WTC11 (cell line): ENCODE measurements around the gene TATDN2. TPM values are rescaled to one million over a fixed set of nuclear protein-coding genes. Genes with fewer than 3 reads are reported as not detected.

Experiments
- ATAC-seq: fragments of 200-7000 bp; cut with Tn5 transposase; 2 replicates; pipeline ENCODE4 v1.10.0; 2021; ENCODE audit warnings: mild to moderate bottlenecking, moderate library complexity
- CTCF ChIA-PET: fragments of 300-600 bp; sonication (Branson Sonifier 250); formaldehyde crosslinking; loops from one replicate; lab custom pipeline; 2021; ENCODE audit warnings: antibody characterized with exemption; lab: Charles Lee
- POLR2A ChIA-PET: fragments of 350-600 bp; sonication (Branson Sonifier 250); formaldehyde crosslinking; loops from one replicate; lab custom pipeline; 2021; ENCODE audit warnings: antibody characterized with exemption; lab: Charles Lee
- DNase-seq: peaks from one replicate; pipeline ENCODE4 v3.0.0; 2021; ENCODE audit warnings: low spot score
- H3K27ac Mint-ChIP-seq: 2 replicates; pipeline ENCODE4 v1.8.0; 2021; ENCODE audit warnings: mixed read lengths
- H3K27me3 Mint-ChIP-seq: 2 replicates; pipeline ENCODE4 v1.8.0; 2021; ENCODE audit warnings: low read depth, mild to moderate bottlenecking, moderate library complexity, mixed read lengths
- H3K36me3 Mint-ChIP-seq: 2 replicates; pipeline ENCODE4 v1.8.0; 2021; ENCODE audit warnings: mixed read lengths
- H3K4me1 Mint-ChIP-seq: 2 replicates; pipeline ENCODE4 v1.8.0; 2022; ENCODE audit warnings: mixed read lengths
- H3K4me3 Mint-ChIP-seq: 2 replicates; pipeline ENCODE4 v1.8.0; 2021; ENCODE audit warnings: mild to moderate bottlenecking, moderate library complexity, mixed read lengths
- H3K9me3 Mint-ChIP-seq: 2 replicates; pipeline ENCODE4 v1.8.0; 2021; ENCODE audit warnings: mixed read lengths
- GTF2I ChIP-seq: fragments of 250-450 bp; sonication (Bioruptor Pico); conservative IDR thresholded peaks from 2 replicates; pipeline ENCODE4 v1.4.0; 2021; ENCODE audit warnings: mild to moderate bottlenecking
- IRF1 ChIP-seq: sonication (generic); formaldehyde crosslinking; IDR thresholded peaks from 2 replicates; pipeline ENCODE4 v1.8.0; 2023; ENCODE audit warnings: missing genetic modification reagents
- JUN ChIP-seq: sonication (generic); formaldehyde crosslinking; IDR thresholded peaks from 2 replicates; pipeline ENCODE4 v1.8.0; 2023; ENCODE audit warnings: mild to moderate bottlenecking, missing genetic modification reagents
- KAT7 ChIP-seq: sonication (generic); formaldehyde crosslinking; IDR thresholded peaks from 2 replicates; pipeline ENCODE4 v1.8.1; 2023; ENCODE audit warnings: missing genetic modification reagents, mild to moderate bottlenecking, borderline replicate concordance
- MAX ChIP-seq: sonication (generic); formaldehyde crosslinking; IDR thresholded peaks from 2 replicates; pipeline ENCODE4 v1.8.0; 2022; ENCODE audit warnings: mild to moderate bottlenecking, missing genetic modification reagents
- NR3C1 ChIP-seq: sonication (generic); formaldehyde crosslinking; conservative IDR thresholded peaks from 2 replicates; pipeline ENCODE4 v1.8.1; 2023; ENCODE audit warnings: low read depth, mild to moderate bottlenecking, missing genetic modification reagents
- RORB ChIP-seq: fragments of 250-450 bp; sonication (Bioruptor Pico); IDR thresholded peaks from 2 replicates; pipeline ENCODE4 v1.9.0; 2021; ENCODE audit warnings: mild to moderate bottlenecking
- TP53 ChIP-seq: sonication (generic); formaldehyde crosslinking; IDR thresholded peaks from 2 replicates; pipeline ENCODE4 v1.8.1; 2023; ENCODE audit warnings: mild to moderate bottlenecking, missing genetic modification reagents
- USF2 ChIP-seq: sonication (generic); formaldehyde crosslinking; IDR thresholded peaks from 2 replicates; pipeline ENCODE4 v1.8.1; 2023; ENCODE audit warnings: mild to moderate bottlenecking, missing genetic modification reagents, moderate library complexity
- ZBTB21 ChIP-seq: sonication (generic); formaldehyde crosslinking; IDR thresholded peaks from 2 replicates; pipeline ENCODE4 v1.8.1; 2023; ENCODE audit warnings: mild to moderate bottlenecking, missing genetic modification reagents, borderline replicate concordance
- ZBTB43 ChIP-seq: sonication (generic); formaldehyde crosslinking; IDR thresholded peaks from 2 replicates; pipeline ENCODE4 v1.8.1; 2023; ENCODE audit warnings: mild to moderate bottlenecking, missing genetic modification reagents
- ZNF138 ChIP-seq: sonication (generic); formaldehyde crosslinking; conservative IDR thresholded peaks from 2 replicates; pipeline ENCODE4 v1.8.1; 2022; ENCODE audit warnings: mild to moderate bottlenecking, moderate library complexity, missing genetic modification reagents
- ZNF219 ChIP-seq: sonication (generic); formaldehyde crosslinking; IDR thresholded peaks from 2 replicates; pipeline ENCODE4 v1.8.0; 2023; ENCODE audit warnings: missing genetic modification reagents, mild to moderate bottlenecking, borderline replicate concordance
- ZNF232 ChIP-seq: sonication (generic); formaldehyde crosslinking; IDR thresholded peaks from 2 replicates; pipeline ENCODE4 v1.8.0; 2022; ENCODE audit warnings: mild to moderate bottlenecking, missing genetic modification reagents
- ZNF263 ChIP-seq: sonication (generic); formaldehyde crosslinking; IDR thresholded peaks from 2 replicates; pipeline ENCODE4 v1.8.1; 2022; ENCODE audit warnings: low read depth, mild to moderate bottlenecking, moderate library complexity, missing genetic modification reagents
- ZNF281 ChIP-seq: sonication (generic); formaldehyde crosslinking; IDR thresholded peaks from 2 replicates; pipeline ENCODE4 v1.8.0; 2023; ENCODE audit warnings: mild to moderate bottlenecking, missing genetic modification reagents
- ZNF671 ChIP-seq: fragments of 250-450 bp; sonication (Bioruptor Pico); IDR thresholded peaks from 2 replicates; pipeline ENCODE4 v1.8.0; 2021; ENCODE audit warnings: mild to moderate bottlenecking
- total RNA-seq: library from RNA; stranded (reverse); gene quantifications from 3 replicates; pipeline ENCODE4 v1.2.3, GENCODE V29; 2021
- TF ChIP-seq, protein P1 (sequence below): sonication (generic); formaldehyde crosslinking; conservative IDR thresholded peaks from 2 replicates; pipeline ENCODE4 v1.8.1; 2023; ENCODE audit warnings: mild to moderate bottlenecking, low read depth, missing genetic modification reagents, moderate library complexity
- TF ChIP-seq, protein P2 (sequence below): sonication (generic); formaldehyde crosslinking; IDR thresholded peaks from 2 replicates; pipeline ENCODE4 v1.8.1; 2023; ENCODE audit warnings: mild to moderate bottlenecking, missing genetic modification reagents, moderate library complexity
- TF ChIP-seq, protein P3 (sequence below): fragments of 250-450 bp; sonication (Bioruptor Pico); IDR thresholded peaks from 2 replicates; pipeline ENCODE4 v1.9.0; 2021; ENCODE audit warnings: moderate library complexity, mild to moderate bottlenecking, inconsistent platforms, borderline replicate concordance

The TATDN2 gene
- total RNA-seq, 1 experiment from 2014 or later = 31.7 TPM

DNA sequence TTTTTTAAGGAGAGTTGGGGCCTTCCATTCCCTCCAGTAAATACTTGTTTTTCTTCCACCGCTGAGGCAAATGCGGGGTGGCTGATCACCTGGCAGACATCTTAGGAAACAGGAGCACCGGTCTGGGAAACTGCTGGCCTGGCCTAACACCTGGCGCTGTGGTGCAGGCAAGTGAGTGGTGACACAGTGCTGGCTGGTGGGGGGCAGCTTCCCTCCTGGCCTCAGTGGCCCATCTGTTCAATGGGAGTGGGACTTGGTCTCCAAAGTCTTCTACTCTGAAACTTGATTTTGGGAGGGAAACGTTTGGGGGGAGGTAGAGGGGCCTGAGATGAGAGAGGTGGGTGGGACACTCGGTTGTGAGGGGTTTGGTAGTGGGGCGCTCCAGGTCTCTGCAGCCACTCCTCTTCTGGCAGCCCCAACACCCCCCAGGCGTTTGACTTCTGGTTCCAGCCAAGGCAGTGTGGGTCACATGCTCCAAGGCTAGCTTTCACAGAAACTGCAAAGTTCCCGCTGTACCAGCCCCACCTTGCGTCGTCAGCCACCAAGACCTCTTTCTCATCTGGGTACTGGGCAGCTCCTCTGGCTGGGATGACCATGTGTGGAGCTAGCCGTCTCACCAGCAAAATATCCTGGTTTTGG, 39.8 kb downstream of the TATDN2 start:
- POLR2A ChIA-PET = no interaction called here
- TF ChIP-seq, protein P1, sequence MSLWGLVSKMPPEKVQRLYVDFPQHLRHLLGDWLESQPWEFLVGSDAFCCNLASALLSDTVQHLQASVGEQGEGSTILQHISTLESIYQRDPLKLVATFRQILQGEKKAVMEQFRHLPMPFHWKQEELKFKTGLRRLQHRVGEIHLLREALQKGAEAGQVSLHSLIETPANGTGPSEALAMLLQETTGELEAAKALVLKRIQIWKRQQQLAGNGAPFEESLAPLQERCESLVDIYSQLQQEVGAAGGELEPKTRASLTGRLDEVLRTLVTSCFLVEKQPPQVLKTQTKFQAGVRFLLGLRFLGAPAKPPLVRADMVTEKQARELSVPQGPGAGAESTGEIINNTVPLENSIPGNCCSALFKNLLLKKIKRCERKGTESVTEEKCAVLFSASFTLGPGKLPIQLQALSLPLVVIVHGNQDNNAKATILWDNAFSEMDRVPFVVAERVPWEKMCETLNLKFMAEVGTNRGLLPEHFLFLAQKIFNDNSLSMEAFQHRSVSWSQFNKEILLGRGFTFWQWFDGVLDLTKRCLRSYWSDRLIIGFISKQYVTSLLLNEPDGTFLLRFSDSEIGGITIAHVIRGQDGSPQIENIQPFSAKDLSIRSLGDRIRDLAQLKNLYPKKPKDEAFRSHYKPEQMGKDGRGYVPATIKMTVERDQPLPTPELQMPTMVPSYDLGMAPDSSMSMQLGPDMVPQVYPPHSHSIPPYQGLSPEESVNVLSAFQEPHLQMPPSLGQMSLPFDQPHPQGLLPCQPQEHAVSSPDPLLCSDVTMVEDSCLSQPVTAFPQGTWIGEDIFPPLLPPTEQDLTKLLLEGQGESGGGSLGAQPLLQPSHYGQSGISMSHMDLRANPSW = no peak
- TF ChIP-seq, protein P2, sequence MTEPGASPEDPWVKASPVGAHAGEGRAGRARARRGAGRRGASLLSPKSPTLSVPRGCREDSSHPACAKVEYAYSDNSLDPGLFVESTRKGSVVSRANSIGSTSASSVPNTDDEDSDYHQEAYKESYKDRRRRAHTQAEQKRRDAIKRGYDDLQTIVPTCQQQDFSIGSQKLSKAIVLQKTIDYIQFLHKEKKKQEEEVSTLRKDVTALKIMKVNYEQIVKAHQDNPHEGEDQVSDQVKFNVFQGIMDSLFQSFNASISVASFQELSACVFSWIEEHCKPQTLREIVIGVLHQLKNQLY = no peak
- Mint-ChIP-seq H3K4me1 (peaks cover 9% of the 10 kb centered on the region), H3K27me3 (no peaks in the 10 kb centered on the region), H3K27ac (no peak overlapping the region), H3K9me3 (no peaks in the 10 kb centered on the region), H3K4me3 (no peak overlapping the region), H3K36me3 (no peaks in the 10 kb centered on the region)
- CTCF ChIA-PET = interaction anchor here (3.3 kb wide), 1 partner anchor 24 kb away, joined by 12 read pairs; no protein-coding TSS in a partner anchor
- DNase-seq (no peak), ATAC-seq (no peak)

- Mint-ChIP-seq H3K9me3 (no peaks in the 10 kb centered on the region), H3K27ac (no peak overlapping the region)
- TF ChIP-seq USF2 (CRISPR knock-in tag) = no peak
- no peak for TF ChIP-seq RORB (CRISPR knock-in tag)
- TF ChIP-seq ZNF671 (CRISPR knock-in tag) = no peak
- TF ChIP-seq, all 79 proteins: peak for 0
- peaks cover 9% of the 10 kb centered on the region for H3K4me1 Mint-ChIP-seq
- no peaks in the 10 kb centered on the region for H3K27me3 Mint-ChIP-seq
- ATAC-seq (no peak), DNase-seq (no peak)
- CTCF ChIA-PET = interaction anchor here (3.3 kb wide), 1 partner anchor 25 kb away, joined by 12 read pairs; no protein-coding TSS in a partner anchor
- no peaks in the 10 kb centered on the region for H3K36me3 Mint-ChIP-seq
- H3K4me3 Mint-ChIP-seq = no peak overlapping the region
- POLR2A ChIA-PET = no interaction called here
Measured at GRCh38 chr3:10288575-10288960, 40.3 kb downstream of the TATDN2 start.

DNA sequence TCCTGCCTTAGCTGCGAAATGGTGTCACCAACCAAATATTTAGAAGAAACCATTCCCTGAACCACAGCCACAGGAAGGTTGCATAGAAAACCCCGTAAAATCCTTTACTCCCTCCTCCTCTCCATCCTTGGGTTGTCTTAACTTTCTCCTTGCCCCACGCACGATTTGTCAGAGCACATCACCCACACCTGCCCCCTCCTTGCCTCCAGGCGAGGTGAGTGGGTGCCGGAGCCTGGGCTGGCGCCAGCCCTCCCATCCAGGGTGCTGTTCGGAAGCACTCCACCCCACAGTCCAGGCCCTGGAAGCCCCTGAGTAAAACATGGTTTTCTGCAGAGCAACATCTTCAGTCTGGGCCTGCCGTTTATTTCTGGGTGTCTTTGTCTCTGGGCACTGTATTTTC, 40.8 kb downstream of the TATDN2 start:
- no peak overlapping the region for H3K27ac Mint-ChIP-seq
- no peaks in the 10 kb centered on the region for H3K36me3 Mint-ChIP-seq
- no peaks in the 10 kb centered on the region for H3K9me3 Mint-ChIP-seq
- no peak overlapping the region for H3K4me3 Mint-ChIP-seq
- DNase-seq (no peak), ATAC-seq (no peak)
- ChIA-PET POLR2A (no interaction called here), CTCF (interaction anchor here (0.8 to 3.3 kb wide), 2 partner anchors 9 to 25 kb away, joined by 3 to 12 read pairs; no protein-coding TSS in a partner anchor)
- peaks cover 9% of the 10 kb centered on the region for H3K4me1 Mint-ChIP-seq
- H3K27me3 Mint-ChIP-seq = no peaks in the 10 kb centered on the region
- TF ChIP-seq ZNF219 (CRISPR knock-in tag) = no peak
- TF ChIP-seq, protein P3, sequence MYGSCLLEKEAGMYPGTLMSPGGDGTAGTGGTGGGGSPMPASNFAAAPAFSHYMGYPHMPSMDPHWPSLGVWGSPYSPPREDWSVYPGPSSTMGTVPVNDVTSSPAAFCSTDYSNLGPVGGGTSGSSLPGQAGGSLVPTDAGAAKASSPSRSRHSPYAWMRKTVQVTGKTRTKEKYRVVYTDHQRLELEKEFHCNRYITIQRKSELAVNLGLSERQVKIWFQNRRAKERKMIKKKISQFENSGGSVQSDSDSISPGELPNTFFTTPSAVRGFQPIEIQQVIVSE (CRISPR knock-in tag) = no peak
- TF ChIP-seq RORB (CRISPR knock-in tag) = no peak
- TF ChIP-seq ZNF281 (CRISPR knock-in tag) = no peak
- TF ChIP-seq ZNF263 (CRISPR knock-in tag) = no peak
- TF ChIP-seq, protein P2 = no peak
- no peak for TF ChIP-seq ZNF232 (CRISPR knock-in tag)
- no peak for TF ChIP-seq TP53 (CRISPR knock-in tag)
- no peak for TF ChIP-seq ZBTB43
- no peak for TF ChIP-seq ZNF138 (CRISPR knock-in tag)
- no peak for TF ChIP-seq IRF1 (CRISPR knock-in tag)
- TF ChIP-seq NR3C1 (CRISPR knock-in tag) = no peak
- TF ChIP-seq JUN (CRISPR knock-in tag) = no peak
- no peak for TF ChIP-seq KAT7 (CRISPR knock-in tag)
- TF ChIP-seq MAX (CRISPR knock-in tag) = no peak
- TF ChIP-seq GTF2I (CRISPR knock-in tag) = no peak
- no peak for TF ChIP-seq ZBTB21 (CRISPR knock-in tag)
